Immature natural killer cell (primary cell): Measurements from ENCODE around the gene NFATC1. TPM values are rescaled to one million over a fixed set of nuclear protein-coding genes. Genes with fewer than 3 reads are reported as not detected.
A peak's percentile ranks its signal among the peaks of the same experiment; 100 is the strongest.

Experiments
- DNase-seq, 3 donors: peaks; one replicate each; pipeline ENCODE4 v3.0.0; 2022; ENCODE audit warnings: mixed read lengths in 1 of 3
- H3K27ac Mint-ChIP-seq, 6 donors: one replicate each; pipeline ENCODE4 v1.8.0; 2020; ENCODE audit warnings: mixed read lengths in 6 of 6, mild to moderate bottlenecking in 5 of 6, inconsistent platforms in 4 of 6, moderate library complexity in 3 of 6
- H3K27me3 Mint-ChIP-seq, 3 donors: one replicate each; pipeline ENCODE4 v1.8.0; 2020 to 2021; ENCODE audit warnings: low read depth in 3 of 3, mild to moderate bottlenecking in 3 of 3, mixed read lengths in 3 of 3, moderate library complexity in 3 of 3, inconsistent platforms in 1 of 3
- H3K36me3 Mint-ChIP-seq, 3 donors: one replicate each; pipeline ENCODE4 v1.8.0; 2020; ENCODE audit warnings: mixed read lengths in 3 of 3, inconsistent platforms in 2 of 3, mild to moderate bottlenecking in 2 of 3
- H3K4me1 Mint-ChIP-seq, 2 donors: one replicate each; pipeline ENCODE4 v1.8.0; 2020; ENCODE audit warnings: inconsistent platforms in 2 of 2, mild to moderate bottlenecking in 2 of 2, mixed read lengths in 2 of 2, moderate library complexity in 1 of 2
- H3K4me3 Mint-ChIP-seq, 5 donors: one replicate each; pipeline ENCODE4 v1.8.0; 2020; ENCODE audit warnings: mild to moderate bottlenecking in 5 of 5, mixed read lengths in 5 of 5, inconsistent platforms in 3 of 5, moderate library complexity in 3 of 5
- H3K9me3 Mint-ChIP-seq, 6 donors: one replicate each; pipeline ENCODE4 v1.8.0; 2020; ENCODE audit warnings: mild to moderate bottlenecking in 6 of 6, mixed read lengths in 6 of 6, inconsistent platforms in 4 of 6, moderate library complexity in 3 of 6
- polyA plus RNA-seq, 3 donors: library from polyadenylated mRNA; unstranded; fragments of 300-500 nt; fragmentation: Illumina TruSeq; gene quantifications; one replicate each; pipeline ENCODE4 v1.2.3, GENCODE V29; 2021

NFATC1 gene
- polyA plus RNA-seq, 3 donors from 2014 or later: 3.1 to 17.6 (median 8.9) TPM

DNA sequence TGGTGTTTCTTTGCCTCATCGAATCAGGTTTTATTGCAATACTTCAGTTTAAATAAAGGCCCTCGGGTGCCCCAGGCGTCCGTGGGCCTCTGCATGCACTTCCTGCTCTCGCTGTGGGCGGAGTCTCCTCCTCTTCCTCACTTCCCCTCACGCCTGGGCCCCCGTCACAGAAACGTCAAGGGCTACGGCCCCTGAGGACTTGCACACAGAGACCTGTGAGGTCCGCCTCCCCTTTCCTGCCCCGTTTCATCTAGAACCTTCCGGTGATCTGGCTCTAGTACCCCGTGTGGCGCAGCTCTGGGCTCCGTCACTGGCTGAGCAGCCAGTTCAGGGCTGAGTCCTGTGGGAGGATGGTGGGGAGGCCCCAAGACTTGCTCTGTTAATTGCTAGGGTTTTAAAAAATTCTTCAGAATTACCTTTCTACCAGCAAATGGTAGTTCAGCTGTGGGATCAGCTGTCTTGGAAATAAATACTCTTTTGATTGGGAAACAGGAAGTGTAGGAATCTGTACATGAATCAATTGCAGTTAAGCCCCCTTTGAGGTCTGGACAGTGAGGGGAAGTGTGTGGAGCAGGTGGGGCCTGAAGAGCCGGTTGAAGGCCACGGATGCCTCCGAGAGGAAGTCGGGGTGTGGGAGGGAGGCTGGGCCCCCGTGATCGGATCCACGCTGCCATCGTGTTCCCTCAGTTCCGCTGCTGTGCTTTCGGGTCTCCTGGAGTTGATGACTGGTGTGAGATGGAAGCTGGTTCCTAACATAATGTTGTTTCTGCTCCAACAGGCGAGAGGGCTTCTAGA is 10.2 kb downstream of the NFATC1 start:
- Mint-ChIP-seq H3K4me1 (peaks cover 46 to 49% of the 10 kb centered on the region in 2 donors), H3K9me3 (peaks cover 0 to 1% (median 0%) of the 10 kb centered on the region in 6 donors), H3K27me3 (peaks cover 3 to 14% (median 7%) of the 10 kb centered on the region in 3 donors), H3K36me3 (peaks cover 0 to 3% (median 0%) of the 10 kb centered on the region in 3 donors), H3K4me3 (peak overlapping the region; percentile 79 to 91 (median 84)), H3K27ac (peak overlapping the region; percentile 92 to 98 (median 96))
- peak; percentile 82 to 87 (median 86) for DNase-seq

DNA sequence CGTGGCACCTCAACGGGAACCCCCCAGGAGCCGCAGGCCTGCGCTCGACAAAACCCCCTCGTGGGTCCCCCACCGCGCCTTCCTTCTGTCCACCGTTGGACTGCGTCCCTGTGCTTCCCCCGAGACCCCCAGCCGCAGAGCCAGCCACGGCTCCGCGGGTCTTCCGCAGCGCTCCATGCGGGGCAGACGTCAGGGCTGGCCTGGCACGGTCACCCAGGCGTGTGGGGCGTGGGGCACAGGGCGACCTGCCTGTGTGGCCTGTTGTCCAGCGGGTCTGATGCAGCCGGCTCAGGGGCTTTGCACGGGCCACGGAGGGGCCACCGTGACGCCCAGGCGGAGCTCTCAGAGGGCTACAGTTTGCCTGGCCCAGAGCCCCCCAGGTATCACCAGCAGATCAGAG is 11.0 kb downstream of the NFATC1 start:
- H3K4me1 Mint-ChIP-seq: peaks cover 41 to 44% of the 10 kb centered on the region in 2 donors
- peak overlapping the region in 5 of 6 donors; percentile 92 to 98 (median 96) for H3K27ac Mint-ChIP-seq
- no peak for DNase-seq
- peak overlapping the region in 1 of 5 donors; percentile 85 for H3K4me3 Mint-ChIP-seq
- peaks cover 2 to 12% (median 2%) of the 10 kb centered on the region in 3 donors for H3K27me3 Mint-ChIP-seq
- H3K9me3 Mint-ChIP-seq: peaks cover 0 to 1% (median 0%) of the 10 kb centered on the region in 6 donors
- H3K36me3 Mint-ChIP-seq: peaks cover 0 to 3% (median 3%) of the 10 kb centered on the region in 3 donors

DNA sequence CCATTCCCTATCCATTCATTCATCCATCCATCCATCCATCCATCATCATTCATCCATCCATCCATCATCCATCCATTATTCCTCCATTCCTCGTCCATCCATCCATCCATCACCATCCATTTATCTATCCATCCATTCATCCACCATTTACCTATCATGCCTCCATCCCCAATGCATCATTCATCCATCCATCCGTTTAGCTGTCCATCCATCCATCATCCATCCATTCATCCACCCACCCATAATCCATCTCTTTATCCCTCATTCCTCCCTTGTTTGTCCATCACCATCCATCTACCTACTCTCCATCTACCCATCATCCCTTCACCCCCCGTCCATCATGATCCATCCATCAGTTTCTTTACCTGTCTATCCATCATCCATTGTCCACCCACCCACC is 13.6 kb downstream of the NFATC1 start:
- Mint-ChIP-seq H3K27ac (no peak overlapping the region), H3K9me3 (peaks cover 0 to 1% (median 0%) of the 10 kb centered on the region in 6 donors), H3K36me3 (peaks cover 9 to 22% (median 11%) of the 10 kb centered on the region in 3 donors), H3K4me1 (peaks cover 22 to 25% of the 10 kb centered on the region in 2 donors), H3K4me3 (no peak overlapping the region), H3K27me3 (peaks cover 2 to 11% (median 2%) of the 10 kb centered on the region in 3 donors)
- DNase-seq: no peak

DNA sequence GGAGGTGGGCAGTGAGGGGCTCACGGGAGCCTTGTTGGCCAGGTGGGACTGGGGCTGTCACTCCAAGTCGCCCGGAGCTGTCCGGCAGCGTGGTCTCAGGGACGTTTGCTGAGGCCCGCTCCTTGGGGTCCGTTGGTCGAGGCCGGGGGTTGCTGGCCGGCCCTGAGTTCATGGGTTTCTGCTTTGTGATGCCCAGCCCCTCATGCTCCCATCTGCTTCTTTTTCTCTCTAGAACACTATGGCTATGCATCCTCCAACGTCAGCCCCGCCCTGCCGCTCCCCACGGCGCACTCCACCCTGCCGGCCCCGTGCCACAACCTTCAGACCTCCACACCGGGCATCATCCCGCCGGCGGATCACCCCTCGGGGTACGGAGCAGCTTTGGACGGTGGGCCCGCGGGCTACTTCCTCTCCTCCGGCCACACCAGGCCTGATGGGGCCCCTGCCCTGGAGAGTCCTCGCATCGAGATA is 14.5 kb downstream of the NFATC1 start:
- no peak overlapping the region for H3K4me3 Mint-ChIP-seq
- peaks cover 9 to 25% (median 11%) of the 10 kb centered on the region in 3 donors for H3K36me3 Mint-ChIP-seq
- peaks cover 13 to 18% of the 10 kb centered on the region in 2 donors for H3K4me1 Mint-ChIP-seq
- no peak for DNase-seq
- H3K27me3 Mint-ChIP-seq: peaks cover 2 to 7% (median 2%) of the 10 kb centered on the region in 3 donors
- no peak overlapping the region for H3K27ac Mint-ChIP-seq
- H3K9me3 Mint-ChIP-seq: peaks cover 0 to 1% (median 0%) of the 10 kb centered on the region in 6 donors

DNA sequence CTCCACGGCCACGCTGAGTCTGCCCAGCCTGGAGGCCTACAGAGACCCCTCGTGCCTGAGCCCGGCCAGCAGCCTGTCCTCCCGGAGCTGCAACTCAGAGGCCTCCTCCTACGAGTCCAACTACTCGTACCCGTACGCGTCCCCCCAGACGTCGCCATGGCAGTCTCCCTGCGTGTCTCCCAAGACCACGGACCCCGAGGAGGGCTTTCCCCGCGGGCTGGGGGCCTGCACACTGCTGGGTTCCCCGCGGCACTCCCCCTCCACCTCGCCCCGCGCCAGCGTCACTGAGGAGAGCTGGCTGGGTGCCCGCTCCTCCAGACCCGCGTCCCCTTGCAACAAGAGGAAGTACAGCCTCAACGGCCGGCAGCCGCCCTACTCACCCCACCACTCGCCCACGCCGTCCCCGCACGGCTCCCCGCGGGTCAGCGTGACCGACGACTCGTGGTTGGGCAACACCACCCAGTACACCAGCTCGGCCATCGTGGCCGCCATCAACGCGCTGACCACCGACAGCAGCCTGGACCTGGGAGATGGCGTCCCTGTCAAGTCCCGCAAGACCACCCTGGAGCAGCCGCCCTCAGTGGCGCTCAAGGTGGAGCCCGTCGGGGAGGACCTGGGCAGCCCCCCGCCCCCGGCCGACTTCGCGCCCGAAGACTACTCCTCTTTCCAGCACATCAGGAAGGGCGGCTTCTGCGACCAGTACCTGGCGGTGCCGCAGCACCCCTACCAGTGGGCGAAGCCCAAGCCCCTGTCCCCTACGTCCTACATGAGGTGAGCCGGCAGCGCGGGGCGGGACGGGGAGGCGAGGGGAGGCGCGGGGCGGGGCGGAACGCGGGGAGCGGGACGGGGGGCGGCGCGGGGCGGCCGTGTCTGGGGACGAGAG is 15.2 kb downstream of the NFATC1 start:
- Mint-ChIP-seq H3K36me3 (peaks cover 9 to 25% (median 9%) of the 10 kb centered on the region in 3 donors), H3K9me3 (peaks cover 0 to 1% (median 0%) of the 10 kb centered on the region in 6 donors), H3K4me3 (no peak overlapping the region), H3K4me1 (peaks cover 5 to 10% of the 10 kb centered on the region in 2 donors), H3K27ac (no peak overlapping the region), H3K27me3 (peaks cover 0 to 5% (median 0%) of the 10 kb centered on the region in 3 donors)
- DNase-seq: no peak

DNA sequence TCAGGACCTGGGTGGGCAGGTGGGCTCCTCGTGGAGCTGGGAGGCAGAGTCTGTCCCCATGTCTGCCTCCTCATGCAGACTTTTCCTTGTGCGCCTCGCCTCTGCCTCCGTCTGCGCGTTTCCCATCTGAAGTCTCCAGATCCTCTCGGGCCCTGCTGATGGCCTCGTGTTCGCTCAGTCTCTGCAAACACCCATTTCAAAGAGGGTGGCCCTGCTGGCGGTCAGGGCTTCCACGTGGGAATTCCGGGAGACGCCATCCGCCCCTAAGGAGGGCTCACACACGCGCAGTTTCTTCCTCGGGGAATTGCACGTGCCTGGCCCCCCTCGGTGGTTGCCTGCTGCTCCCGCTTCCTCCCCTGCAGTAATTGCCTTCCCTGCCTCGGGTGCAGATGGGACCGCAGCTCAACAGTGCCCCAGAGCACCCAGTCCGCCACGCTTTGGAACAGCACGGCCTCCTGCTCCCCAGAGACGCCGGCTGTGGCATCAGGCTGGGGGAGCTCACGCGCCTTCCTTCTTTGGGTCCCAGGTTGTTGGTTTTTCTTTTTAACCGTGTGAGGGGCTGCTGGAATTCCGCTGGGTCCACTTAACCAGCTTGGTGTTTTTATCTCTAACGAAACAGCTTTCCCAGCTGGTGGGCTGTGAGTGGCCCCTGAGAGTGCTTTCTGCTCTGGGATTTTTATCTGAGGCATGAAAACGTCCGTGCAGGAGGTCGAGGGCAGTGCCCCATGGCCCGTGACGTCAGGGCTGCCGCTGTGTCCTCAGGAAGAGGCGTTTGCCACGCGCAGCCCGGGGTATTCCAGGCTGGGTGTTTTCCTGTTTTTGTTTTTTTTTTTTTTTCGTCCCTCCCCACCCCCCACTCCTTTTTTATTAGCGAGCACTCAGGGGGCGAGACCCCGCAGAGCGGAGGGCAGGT is 16.1 kb downstream of the NFATC1 start:
- Mint-ChIP-seq H3K9me3 (peaks cover 0 to 1% (median 0%) of the 10 kb centered on the region in 6 donors), H3K4me1 (peaks cover 0 to 8% of the 10 kb centered on the region in 2 donors), H3K27ac (no peak overlapping the region), H3K36me3 (peaks cover 8 to 25% (median 9%) of the 10 kb centered on the region in 3 donors), H3K4me3 (no peak overlapping the region), H3K27me3 (peaks cover 1 to 5% (median 1%) of the 10 kb centered on the region in 3 donors)
- DNase-seq: no peak

DNA sequence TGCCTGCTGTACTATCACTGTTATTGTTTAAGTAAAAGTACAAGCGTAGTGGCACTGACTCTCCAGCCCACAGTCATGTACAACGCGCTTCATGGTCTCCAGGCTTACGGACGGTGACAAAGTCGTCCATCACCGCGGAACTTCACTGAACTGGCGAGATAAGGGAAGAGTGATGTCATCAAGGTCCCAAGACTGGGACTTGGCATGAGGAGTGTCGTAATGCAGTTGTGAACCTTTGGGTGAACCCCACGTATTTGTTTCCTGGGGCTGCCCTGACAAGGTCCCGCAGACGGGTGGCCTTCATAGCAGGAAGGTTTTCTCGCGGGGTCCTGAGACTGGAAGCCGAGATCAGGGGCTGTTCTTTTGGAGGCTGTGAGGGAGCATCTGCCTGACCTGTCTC is 17.3 kb downstream of the NFATC1 start:
- no peak for DNase-seq
- Mint-ChIP-seq H3K4me3 (no peak overlapping the region), H3K9me3 (peaks cover 0 to 1% (median 0%) of the 10 kb centered on the region in 6 donors), H3K36me3 (peaks cover 8 to 25% (median 9%) of the 10 kb centered on the region in 3 donors), H3K4me1 (peaks cover 0 to 8% of the 10 kb centered on the region in 2 donors), H3K27me3 (peaks cover 1 to 4% (median 2%) of the 10 kb centered on the region in 3 donors), H3K27ac (no peak overlapping the region)

DNA sequence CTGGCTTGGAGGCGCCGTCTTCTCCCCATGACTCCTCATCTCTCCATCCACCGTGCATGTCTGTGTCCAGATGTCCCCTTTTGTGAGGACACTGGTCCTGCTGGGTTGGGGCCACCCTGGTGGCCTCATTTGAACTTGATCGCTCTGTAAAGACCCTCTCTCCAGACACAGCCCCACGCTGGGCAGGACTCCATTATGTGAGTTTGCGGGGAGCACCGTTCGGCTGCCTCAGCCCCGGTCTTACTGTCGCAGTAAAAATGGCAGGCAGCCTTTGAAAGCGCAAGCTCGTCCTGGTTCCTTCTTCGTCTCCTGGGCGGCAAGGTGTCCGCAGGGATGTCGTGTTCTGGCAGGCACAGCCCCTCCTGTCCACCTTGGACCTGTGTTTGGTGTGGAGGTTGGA is 17.7 kb downstream of the NFATC1 start:
- Mint-ChIP-seq H3K36me3 (peaks cover 8 to 25% (median 9%) of the 10 kb centered on the region in 3 donors), H3K27me3 (peaks cover 1 to 3% (median 2%) of the 10 kb centered on the region in 3 donors), H3K4me1 (peaks cover 3 to 12% of the 10 kb centered on the region in 2 donors), H3K9me3 (peaks cover 0 to 1% (median 0%) of the 10 kb centered on the region in 6 donors), H3K4me3 (no peak overlapping the region), H3K27ac (no peak overlapping the region)
- DNase-seq: no peak

DNA sequence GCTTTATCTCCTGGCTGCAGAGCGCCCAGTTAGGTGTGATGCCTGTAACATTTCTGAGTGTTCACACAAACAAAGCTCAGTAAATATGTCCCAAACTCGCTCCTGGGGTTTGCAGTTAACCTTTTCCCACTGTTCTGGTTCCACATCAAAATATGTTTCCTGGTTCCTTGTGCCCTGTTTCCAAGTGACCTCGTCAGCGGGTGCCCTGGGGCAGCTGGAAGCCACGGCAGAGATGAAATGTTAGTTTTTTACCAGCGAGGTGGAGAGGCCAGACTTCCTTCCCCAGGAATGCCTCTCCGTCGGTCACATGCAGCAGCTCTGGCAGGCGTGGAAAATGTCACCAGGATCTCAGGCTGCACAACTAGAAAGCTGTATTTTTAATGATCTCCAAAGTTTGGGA is 18.2 kb downstream of the NFATC1 start:
- DNase-seq: no peak
- H3K27me3 Mint-ChIP-seq: peaks cover 1 to 3% (median 2%) of the 10 kb centered on the region in 3 donors
- no peak overlapping the region for H3K4me3 Mint-ChIP-seq
- H3K27ac Mint-ChIP-seq: no peak overlapping the region
- peaks cover 8 to 25% (median 9%) of the 10 kb centered on the region in 3 donors for H3K36me3 Mint-ChIP-seq
- H3K4me1 Mint-ChIP-seq: peaks cover 7 to 16% of the 10 kb centered on the region in 2 donors
- peaks cover 0 to 1% (median 0%) of the 10 kb centered on the region in 6 donors for H3K9me3 Mint-ChIP-seq

DNA sequence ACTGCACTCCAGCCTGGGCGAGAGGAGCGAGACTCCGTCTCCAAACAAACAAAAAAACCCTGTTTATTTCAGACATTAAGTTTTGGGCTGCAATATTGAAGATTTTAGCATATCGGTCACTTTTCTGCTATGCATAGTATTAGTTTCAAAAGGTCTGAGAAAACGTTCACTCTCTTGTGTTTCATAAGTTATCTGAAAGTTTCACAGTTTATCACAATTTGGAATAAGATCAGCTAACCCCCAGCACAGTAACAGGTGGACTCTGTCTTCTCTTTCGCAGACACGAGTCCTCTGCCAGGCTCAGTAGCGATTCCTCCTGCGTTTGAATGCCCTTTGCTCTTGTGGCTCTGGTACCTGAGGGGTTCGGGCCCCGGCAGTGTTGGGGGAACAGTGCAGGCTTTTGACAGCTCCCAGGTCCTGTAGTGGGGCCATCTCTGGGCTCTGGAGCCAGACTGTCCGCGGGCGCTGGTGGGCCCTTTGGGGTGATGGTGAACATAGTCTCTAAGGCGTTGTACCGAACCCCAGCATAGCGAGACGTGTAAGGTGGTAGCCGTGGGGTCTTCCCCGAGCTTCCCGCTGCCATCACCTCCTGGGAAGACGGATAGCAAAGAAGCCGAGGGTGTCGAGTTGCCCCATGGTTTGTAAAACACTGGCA is 20.4 kb downstream of the NFATC1 start:
- Mint-ChIP-seq H3K27ac (no peak overlapping the region), H3K4me1 (peaks cover 7 to 21% of the 10 kb centered on the region in 2 donors), H3K9me3 (no peaks in the 10 kb centered on the region), H3K36me3 (peaks cover 8 to 29% (median 9%) of the 10 kb centered on the region in 3 donors), H3K27me3 (peaks cover 2 to 7% (median 3%) of the 10 kb centered on the region in 3 donors), H3K4me3 (no peak overlapping the region)
- DNase-seq: no peak

DNA sequence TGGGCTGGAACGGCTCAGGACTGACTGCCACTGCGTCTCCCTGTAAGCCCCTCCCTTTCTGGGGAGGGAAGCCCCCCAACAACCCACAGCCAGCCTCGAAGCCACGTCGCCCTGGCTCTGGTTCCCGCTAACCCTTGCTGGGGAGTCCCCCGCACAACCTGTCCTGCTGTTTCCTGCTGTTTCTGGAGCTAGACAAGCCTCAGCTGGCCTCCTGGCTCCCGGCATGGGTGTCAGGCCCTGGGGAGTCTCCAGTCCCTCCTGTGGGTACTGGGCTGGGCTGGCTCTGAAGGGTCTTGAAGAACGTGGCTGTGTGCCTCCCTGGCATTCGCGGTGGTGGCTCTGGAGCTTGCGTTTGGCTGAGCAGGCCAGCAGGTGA is 20.9 kb downstream of the NFATC1 start:
- Mint-ChIP-seq H3K36me3 (peaks cover 8 to 26% (median 9%) of the 10 kb centered on the region in 3 donors), H3K4me3 (no peak overlapping the region), H3K4me1 (peaks cover 7 to 21% of the 10 kb centered on the region in 2 donors), H3K27ac (no peak overlapping the region), H3K9me3 (no peaks in the 10 kb centered on the region), H3K27me3 (peaks cover 2 to 7% (median 3%) of the 10 kb centered on the region in 3 donors)
- no peak for DNase-seq

DNA sequence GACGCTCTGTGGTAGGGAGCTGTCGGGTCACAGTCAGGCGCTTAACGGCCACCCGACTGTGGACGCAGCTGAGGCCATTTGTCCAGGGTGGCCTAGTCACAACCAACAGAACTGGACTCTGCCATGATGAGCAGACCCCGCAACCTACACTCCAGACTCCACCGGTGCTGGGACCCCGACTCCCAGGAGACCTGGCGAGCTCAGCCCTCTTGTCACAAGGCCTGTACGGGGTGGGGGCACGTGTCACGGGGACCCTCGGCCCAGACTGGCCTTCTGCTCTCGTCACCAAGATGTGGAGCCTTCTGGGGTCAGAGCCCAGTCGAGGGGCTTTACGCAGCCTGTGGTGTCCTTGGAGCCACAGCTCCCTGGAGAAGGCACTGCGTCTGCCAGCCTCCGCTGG is 22.5 kb downstream of the NFATC1 start:
- H3K4me1 Mint-ChIP-seq: peaks cover 7 to 20% of the 10 kb centered on the region in 2 donors
- H3K27me3 Mint-ChIP-seq: peaks cover 2 to 7% (median 2%) of the 10 kb centered on the region in 3 donors
- H3K36me3 Mint-ChIP-seq: peaks cover 3 to 16% (median 5%) of the 10 kb centered on the region in 3 donors
- H3K4me3 Mint-ChIP-seq: peak overlapping the region in 1 of 5 donors; percentile 10
- no peak for DNase-seq
- H3K9me3 Mint-ChIP-seq: no peaks in the 10 kb centered on the region
- no peak overlapping the region for H3K27ac Mint-ChIP-seq
